IMR-90 (cell line): ENCODE measurements around the gene MRPL9. TPM values are rescaled to one million over a fixed set of nuclear protein-coding genes. Genes with fewer than 3 reads are reported as not detected.

Experiments
- ATAC-seq: fragments of 200-7000 bp; cut with Tn5 transposase; 2 replicates; pipeline ENCODE4 v1.9.1; 2020; ENCODE audit warnings: low read depth, mild to moderate bottlenecking, moderate library complexity
- BruUV-seq: library from RNA; stranded (reverse); fragments of 400-500 nt; replicated peaks from 2 replicates; lab custom pipeline; 2021; lab: Mats Ljungman, UMichigan
- CTCF ChIA-PET: fragments of 300-600 bp; formaldehyde crosslinking; extraction: SDS; loops from one replicate; lab custom pipeline; 2021; ENCODE audit warnings: antibody characterized with exemption; lab: Yijun Ruan, JAX
- POLR2A ChIA-PET: fragments of 300-600 bp; sonication (Branson Sonifier 250); formaldehyde crosslinking; loops from one replicate; lab custom pipeline; 2022; ENCODE audit warnings: antibody characterized with exemption; ENCODE audit not compliant: unreplicated experiment; lab: Charles Lee
- DNase-seq: peaks from one replicate; pipeline ENCODE4 v3.0.0; 2013
- H2AFZ ChIP-seq: replicated peaks from 2 replicates; pipeline ENCODE3; 2013; ENCODE audit warnings: low read length, mild to moderate bottlenecking; ENCODE audit not compliant: poor library complexity
- H2AK5ac ChIP-seq: 2 replicates; pipeline ENCODE4 v1.6.1; 2013; ENCODE audit warnings: low read depth, low read length, inconsistent platforms
- H2AK9ac ChIP-seq: replicated peaks from 2 replicates; pipeline ENCODE3; 2013; ENCODE audit warnings: mild to moderate bottlenecking, low read depth, low read length, moderate library complexity; ENCODE audit not compliant: poor library complexity
- H2BK120ac ChIP-seq: 2 replicates; pipeline ENCODE4 v1.6.1; 2013; ENCODE audit warnings: low read depth, low read length, inconsistent platforms
- H2BK15ac ChIP-seq: 3 replicates; pipeline ENCODE4 v1.6.1; 2013; ENCODE audit warnings: low read depth, low read length, inconsistent platforms
- H2BK20ac ChIP-seq: 2 replicates; pipeline ENCODE4 v1.6.1; 2013; ENCODE audit warnings: low read depth, mild to moderate bottlenecking, inconsistent platforms, low read length, moderate library complexity
- H2BK5ac ChIP-seq: 2 replicates; pipeline ENCODE4 v1.6.1; 2013; ENCODE audit warnings: mild to moderate bottlenecking, low read depth, low read length, inconsistent platforms; ENCODE audit not compliant: poor library complexity, severe bottlenecking
- H3K14ac ChIP-seq: replicated peaks from 2 replicates; pipeline ENCODE4 v1.6.1; 2013; ENCODE audit warnings: low read depth, low read length, inconsistent platforms
- H3K18ac ChIP-seq: 2 replicates; pipeline ENCODE4 v1.6.1; 2013; ENCODE audit warnings: low read depth, low read length, control low read depth
- H3K23ac ChIP-seq: 2 replicates; pipeline ENCODE4 v1.6.1; 2013; ENCODE audit warnings: low read depth, low read length, inconsistent platforms
- H3K27ac ChIP-seq: 2 replicates; pipeline ENCODE4 v1.5.1; 2013; ENCODE audit warnings: mild to moderate bottlenecking, control low read depth, low read length; ENCODE audit not compliant: insufficient read depth
- H3K27me3 ChIP-seq: 2 replicates; pipeline ENCODE4 v1.6.1; 2013; ENCODE audit warnings: low read length; ENCODE audit not compliant: control insufficient read depth, insufficient read depth
- H3K36me3 ChIP-seq: 2 replicates; pipeline ENCODE4 v1.6.1; 2013; ENCODE audit warnings: low read length, mixed read lengths; ENCODE audit not compliant: control insufficient read depth, insufficient read depth
- H3K4ac ChIP-seq: 2 replicates; pipeline ENCODE4 v1.6.1; 2013; ENCODE audit warnings: low read depth, low read length, inconsistent platforms
- H3K4me1 ChIP-seq: 2 replicates; pipeline ENCODE4 v1.6.1; 2013; ENCODE audit warnings: low read length, mixed read lengths; ENCODE audit not compliant: control insufficient read depth, insufficient read depth
- H3K4me2 ChIP-seq: 2 replicates; pipeline ENCODE4 v1.6.1; 2013; ENCODE audit warnings: low read depth, mild to moderate bottlenecking, control low read depth, low read length, moderate library complexity
- H3K4me3 ChIP-seq: 2 replicates; pipeline ENCODE4 v1.5.1; 2013; ENCODE audit warnings: low read depth, mild to moderate bottlenecking, control low read depth, low read length, moderate library complexity; ENCODE audit not compliant: insufficient read depth
- H3K56ac ChIP-seq: 2 replicates; pipeline ENCODE4 v1.6.1; 2013; ENCODE audit warnings: low read length, inconsistent platforms; ENCODE audit not compliant: insufficient read depth; ENCODE audit errors: extremely low read depth
- H3K79me1 ChIP-seq, 2 experiments: 2 replicates each; pipeline ENCODE4 v1.6.1; 2013; ENCODE audit warnings: low read length in 2 of 2, inconsistent platforms in 1 of 2, low read depth in 1 of 2
- H3K9ac ChIP-seq: 2 replicates; pipeline ENCODE4 v1.6.1; 2013; ENCODE audit warnings: low read depth, low read length, control low read depth
- H3K9me1 ChIP-seq: 2 replicates; pipeline ENCODE4 v1.6.1; 2013; ENCODE audit warnings: low read length, inconsistent platforms; ENCODE audit not compliant: insufficient read depth
- H3K9me3 ChIP-seq: 2 replicates; pipeline ENCODE4 v1.6.1; 2013; ENCODE audit warnings: low read length; ENCODE audit not compliant: control insufficient read depth, insufficient read depth
- H4K20me1 ChIP-seq: 2 replicates; pipeline ENCODE4 v1.6.1; 2013; ENCODE audit warnings: low read length, inconsistent platforms; ENCODE audit not compliant: insufficient read depth
- H4K5ac ChIP-seq: 2 replicates; pipeline ENCODE4 v1.6.1; 2013; ENCODE audit warnings: mild to moderate bottlenecking, low read depth, low read length, control low read depth
- H4K8ac ChIP-seq, 2 experiments: 2 replicates each; pipeline ENCODE4 v1.6.1; 2013; ENCODE audit warnings: low read depth in 2 of 2, low read length in 2 of 2, control low read depth in 1 of 2, inconsistent platforms in 1 of 2
- H4K91ac ChIP-seq: 2 replicates; pipeline ENCODE4 v1.6.1; 2013; ENCODE audit warnings: low read depth, low read length, inconsistent platforms; ENCODE audit not compliant: insufficient read depth
- BHLHE40 ChIP-seq: fragments of 150-350 bp; IDR thresholded peaks from 2 replicates; pipeline ENCODE4 v1.6.1; 2016; ENCODE audit warnings: mild to moderate bottlenecking, low read depth, low read length
- CHD1 ChIP-seq: IDR thresholded peaks from 2 replicates; pipeline ENCODE4 v1.6.1; 2012; ENCODE audit warnings: low read depth, low read length, improper control_type of control experiment
- ELK1 ChIP-seq: fragments of 150-350 bp; IDR thresholded peaks from 2 replicates; pipeline ENCODE4 v1.6.1; 2016; ENCODE audit warnings: low read depth, mild to moderate bottlenecking, low read length, moderate library complexity, borderline replicate concordance
- FOS ChIP-seq: fragments of 150-350 bp; IDR thresholded peaks from 2 replicates; pipeline ENCODE4 v1.6.1; 2016; ENCODE audit warnings: low read depth, low read length
- MAFK ChIP-seq: IDR thresholded peaks from 2 replicates; pipeline ENCODE4 v1.6.1; 2012; ENCODE audit warnings: low read depth, low read length, improper control_type of control experiment
- MAZ ChIP-seq: IDR thresholded peaks from 2 replicates; pipeline ENCODE4 v1.6.1; 2012; ENCODE audit warnings: low read depth, mild to moderate bottlenecking, low read length, improper control_type of control experiment, moderate library complexity, borderline replicate concordance
- MXI1 ChIP-seq: IDR thresholded peaks from 2 replicates; pipeline ENCODE4 v1.6.1; 2012; ENCODE audit warnings: low read depth, mild to moderate bottlenecking, low read length, moderate library complexity, borderline replicate concordance
- SMC3 ChIP-seq: fragments of 150-350 bp; IDR thresholded peaks from 2 replicates; pipeline ENCODE4 v1.6.1; 2016; ENCODE audit warnings: low read depth, mild to moderate bottlenecking, antibody characterized with exemption, low read length, moderate library complexity
- USF2 ChIP-seq: fragments of 150-350 bp; IDR thresholded peaks from 2 replicates; pipeline ENCODE4 v1.6.1; 2017; ENCODE audit warnings: mild to moderate bottlenecking, antibody characterized with exemption, low read length, low read depth
- WGBS, 2 experiments: methylation state at CpG; one replicate each; pipeline versions ENCODE4 v1.1.5 to v1.1.7; 2013; ENCODE audit warnings: missing lambda C conversion rate in 2 of 2; ENCODE audit not compliant: insufficient read length in 1 of 2; ENCODE audit errors: extremely low coverage in 2 of 2; 5-methylcytosine and 5-hydroxymethylcytosine counted together
- dilution Hi-C: fragments of 300-500 bp; cut with HindIII; formaldehyde crosslinking; loops from one replicate; pipeline ENCODE4 v1.14.3; 2018; ENCODE audit warnings: low sequenced_read_pairs; ENCODE audit not compliant: unreplicated experiment
- in situ Hi-C: fragments of 300-500 bp; cut with MboI; formaldehyde crosslinking; loops from 3 replicates; pipeline ENCODE4 v1.14.3; 2019; ENCODE audit warnings: low sequenced_read_pairs, inconsistent platforms, mixed read lengths
- intact Hi-C: fragments of 100-400 bp; cut with micrococcal nuclease; formaldehyde crosslinking; loops from 2 replicates; pipeline ENCODE4 v1.10.0; 2022
- polyA plus RNA-seq, 3 experiments: library from polyadenylated mRNA; depleted of rRNA; stranded (reverse); fragments of >200 nt; gene quantifications; 2 replicates each; pipeline ENCODE4 v1.2.3, GENCODE V29; 2012; ENCODE audit warnings: low replicate concordance in 1 of 3
- total RNA-seq: library from RNA; depleted of rRNA; stranded (reverse); fragments of >200 nt; gene quantifications from 2 replicates; pipeline ENCODE4 v1.2.3, GENCODE V29; 2012

Gene MRPL9
- total and polyA plus RNA-seq, 2 of the 4 experiments (the other 2 are of a cell fraction): 65.4 to 87.5 TPM

DNA sequence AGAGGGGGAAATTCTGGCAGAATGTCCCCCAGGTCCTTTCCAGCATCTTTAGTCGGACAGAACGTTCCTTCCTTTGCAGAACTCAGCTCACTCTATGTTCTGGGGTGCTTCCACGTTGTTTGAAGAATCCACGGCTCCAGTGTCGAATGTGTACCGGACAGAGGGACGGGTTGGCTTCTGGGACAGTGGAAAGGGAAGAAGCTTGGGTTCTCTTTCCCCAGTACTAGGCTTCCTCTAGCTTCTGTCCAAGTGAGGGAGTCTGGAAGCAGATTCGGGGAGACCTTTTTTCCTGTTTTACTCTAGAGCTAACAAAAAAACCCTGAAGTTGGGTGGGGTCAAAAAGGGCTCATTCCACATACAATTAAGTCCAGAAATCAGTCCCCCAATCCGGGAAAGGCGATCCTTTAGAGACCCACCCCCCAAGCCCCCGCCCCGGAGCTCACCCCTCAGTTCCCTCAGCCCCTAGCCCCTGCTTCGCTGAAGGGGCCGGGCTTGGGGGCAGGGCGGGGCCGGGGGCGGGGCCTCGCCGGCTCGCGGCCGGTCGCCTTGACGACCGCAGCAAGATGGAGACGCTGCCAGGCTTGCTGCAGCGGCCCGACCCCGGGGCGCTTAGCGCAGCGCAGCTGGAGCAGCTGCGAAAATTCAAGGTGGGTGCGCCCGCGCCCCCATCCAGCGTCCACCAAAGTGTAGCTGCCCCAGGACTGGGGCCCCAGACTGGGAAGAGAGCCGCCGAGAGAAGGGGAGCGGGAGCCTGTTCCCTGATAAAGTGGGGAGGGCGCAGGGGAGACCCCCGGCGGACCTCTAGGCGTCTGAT, 42.1 kb downstream of the MRPL9 start, which contains the start of gene RIIAD1 (continued):
- TF ChIP-seq BHLHE40 (no peak), FOS (no peak)

GRCh38 chr1:151720554-151720953, 42.7 kb downstream of the MRPL9 start:
- H3K27me3 ChIP-seq: peaks cover 59% of the 10 kb centered on the region
- BruUV-seq: no TSS peak

More at GRCh38 chr1:151720554-151720953, 42.7 kb downstream of the MRPL9 start:
- H3K9ac ChIP-seq: no peak overlapping the region; the same call in 1 of the 2 replicates
- WGBS, 2 experiments: no CpG with 5 or more reads among the region's 5 CpGs
- POLR2A ChIA-PET: interaction anchor here (1.0 kb wide), 1 partner anchor 118 kb away, joined by 3 read pairs; no protein-coding TSS in a partner anchor
- no peak overlapping the region for H3K27ac ChIP-seq
- ATAC-seq (peak; percentile 33; the same call in 1 of the 2 replicates), DNase-seq (peak; percentile 22)
- no peaks in the 10 kb centered on the region for H3K9me3 ChIP-seq
- no peak overlapping the region for H3K56ac ChIP-seq
- dilution Hi-C loops: no loop called here
- no peak overlapping the region for H2AK5ac ChIP-seq
- no peak overlapping the region for H2BK120ac ChIP-seq
- H3K4me1 ChIP-seq: peaks cover 2% of the 10 kb centered on the region; the same call in 1 of the 2 replicates
- H2AFZ ChIP-seq: no peak overlapping the region
- intact Hi-C loops: no loop called here
- no peak overlapping the region for H4K5ac ChIP-seq
- H3K23ac ChIP-seq: 0 out of 2 replicates have a peak overlapping the region, but pooled peaks have one; percentile 40
- H2BK5ac ChIP-seq: no peak overlapping the region
- H2BK20ac ChIP-seq: no peak overlapping the region
- peak overlapping the region; percentile 21; the same call in 1 of the 2 replicates for H3K4me3 ChIP-seq
- peak overlapping the region; percentile 84 for H3K4me2 ChIP-seq
- H4K91ac ChIP-seq: no peak overlapping the region
- no peak overlapping the region for H3K14ac ChIP-seq
- no peaks in the 10 kb centered on the region for H3K79me1 ChIP-seq
- in situ Hi-C loops: no loop called here
- H3K18ac ChIP-seq: no peak overlapping the region
- no peak overlapping the region for H2BK15ac ChIP-seq
- CTCF ChIA-PET: interaction anchor here (0.5 to 1.4 kb wide), 2 partner anchors 14 to 21 kb away, joined by 3 to 8 read pairs; no protein-coding TSS in a partner anchor
- no peak for TF ChIP-seq ELK1
- TF ChIP-seq MAFK: no peak
- TF ChIP-seq MAZ: no peak
- no peak for TF ChIP-seq USF2
- TF ChIP-seq SMC3: no peak
- peak; percentile 37; the same call in 1 of the 2 replicates for TF ChIP-seq MXI1
- TF ChIP-seq CHD1: no peak
- H2AK9ac ChIP-seq: no peak overlapping the region
- H4K8ac ChIP-seq: no peak overlapping the region
- H4K20me1 ChIP-seq: no peaks in the 10 kb centered on the region
- no peak overlapping the region for H3K4ac ChIP-seq
- H3K36me3 ChIP-seq: no peaks in the 10 kb centered on the region
- no peaks in the 10 kb centered on the region for H3K9me1 ChIP-seq
